SK-N-MC (cell line): Measurements from ENCODE around the gene ATP6V1C2.

ENCODE experiments used
- EZH2 ChIP-seq: fragments of 200-600 bp; sonication (generic); IDR thresholded peaks from one replicate; pipeline ENCODE4 v1.6.1; 2017; ENCODE audit warnings: antibody characterized with exemption
- FOXP2 ChIP-seq: optimal IDR thresholded peaks from 2 replicates; pipeline ENCODE3; 2011; ENCODE audit warnings: mild to moderate bottlenecking, moderate library complexity; ENCODE audit not compliant: insufficient read depth; ENCODE audit errors: extremely low read length, control extremely low read depth
- POLR2AphosphoS5 ChIP-seq: IDR thresholded peaks from 2 replicates; pipeline ENCODE4 v1.6.1; 2012; ENCODE audit warnings: mild to moderate bottlenecking, low read depth, low read length, borderline replicate concordance

- TF ChIP-seq POLR2AphosphoS5 (no peak), EZH2 (no peak), FOXP2 (no peak)
Observed at GRCh38 chr2:10819714-10820314, 98.4 kb downstream of the ATP6V1C2 start.
